ENCODE data around the gene RNF114. TPM values are rescaled to one million over a fixed set of nuclear protein-coding genes. Genes with fewer than 3 reads are reported as not detected.

The RNF114 gene
- total and polyA plus RNA-seq, 2 experiments from 2014 or later = 65.8 to 93.7 TPM

DNA sequence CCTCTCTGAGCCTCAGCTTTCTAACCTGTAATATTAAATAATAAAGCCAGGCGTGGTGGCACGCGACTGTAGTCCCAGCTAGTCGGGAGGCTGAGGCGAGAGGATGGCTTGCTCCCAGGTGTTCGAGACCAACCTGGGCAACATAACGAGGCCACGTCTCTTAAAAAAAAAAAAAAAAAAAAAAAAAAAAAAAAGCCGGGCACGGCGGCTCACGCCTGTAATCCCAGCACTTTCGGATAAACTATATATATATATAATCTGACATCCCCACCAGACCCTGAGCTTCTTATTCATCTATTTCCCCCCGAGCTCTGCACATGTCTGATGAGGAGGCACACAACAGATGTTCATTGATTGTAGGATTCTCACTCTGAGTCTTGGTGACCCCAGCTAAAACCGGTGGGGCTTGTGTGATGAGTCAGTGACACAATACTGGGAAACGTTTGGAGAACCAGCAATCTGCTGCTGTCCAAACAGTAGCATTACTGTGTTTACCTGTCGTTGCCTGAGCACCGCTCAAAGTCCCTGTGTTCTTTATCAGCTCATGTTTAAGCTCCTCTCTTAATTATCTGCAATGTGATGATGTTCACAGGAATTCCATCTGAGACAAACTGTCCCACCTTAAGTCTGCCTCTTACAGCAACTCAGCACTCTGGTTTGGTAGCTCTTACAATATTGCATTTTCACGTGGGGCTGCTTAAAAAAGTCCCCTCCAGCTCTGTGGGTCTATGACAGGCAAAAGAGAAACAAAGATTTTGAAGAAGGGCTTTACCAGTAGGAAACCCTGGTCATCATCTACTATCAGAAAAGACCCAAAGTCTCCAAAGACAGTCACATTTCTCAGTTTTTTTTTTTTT lies 19.8 kb upstream of the RNF114 start:
- H3K27ac ChIP-seq = peak overlapping the region; percentile 99
- no peaks in the 10 kb centered on the region for H3K9me2 ChIP-seq (replicated peaks; ENCODE audit: insufficient read depth)
- H3K4me1 ChIP-seq (ENCODE audit: insufficient read depth) = peaks cover 23% of the 10 kb centered on the region
- peaks cover 39% of the 10 kb centered on the region for H3K79me2 ChIP-seq
- no peaks in the 10 kb centered on the region for H4K20me1 ChIP-seq (ENCODE audit: insufficient read depth, poor library complexity, severe bottlenecking)
- peak overlapping the region; percentile 97 for H3K4me2 ChIP-seq
- no peaks in the 10 kb centered on the region for H3K9me3 ChIP-seq (ENCODE audit: low read depth)
- no peak for TF ChIP-seq EZH2 (IDR thresholded peaks at IDR 0.05; ENCODE audit: borderline replicate concordance)
- TF ChIP-seq EZH2phosphoT487 (IDR thresholded peaks at IDR 0.05; ENCODE audit: low read depth, severe bottlenecking, unreplicated experiment) = no peak
- TF ChIP-seq, protein P1, sequence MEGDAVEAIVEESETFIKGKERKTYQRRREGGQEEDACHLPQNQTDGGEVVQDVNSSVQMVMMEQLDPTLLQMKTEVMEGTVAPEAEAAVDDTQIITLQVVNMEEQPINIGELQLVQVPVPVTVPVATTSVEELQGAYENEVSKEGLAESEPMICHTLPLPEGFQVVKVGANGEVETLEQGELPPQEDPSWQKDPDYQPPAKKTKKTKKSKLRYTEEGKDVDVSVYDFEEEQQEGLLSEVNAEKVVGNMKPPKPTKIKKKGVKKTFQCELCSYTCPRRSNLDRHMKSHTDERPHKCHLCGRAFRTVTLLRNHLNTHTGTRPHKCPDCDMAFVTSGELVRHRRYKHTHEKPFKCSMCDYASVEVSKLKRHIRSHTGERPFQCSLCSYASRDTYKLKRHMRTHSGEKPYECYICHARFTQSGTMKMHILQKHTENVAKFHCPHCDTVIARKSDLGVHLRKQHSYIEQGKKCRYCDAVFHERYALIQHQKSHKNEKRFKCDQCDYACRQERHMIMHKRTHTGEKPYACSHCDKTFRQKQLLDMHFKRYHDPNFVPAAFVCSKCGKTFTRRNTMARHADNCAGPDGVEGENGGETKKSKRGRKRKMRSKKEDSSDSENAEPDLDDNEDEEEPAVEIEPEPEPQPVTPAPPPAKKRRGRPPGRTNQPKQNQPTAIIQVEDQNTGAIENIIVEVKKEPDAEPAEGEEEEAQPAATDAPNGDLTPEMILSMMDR (IDR thresholded peaks at IDR 0.05; ENCODE audit: poor library complexity) = no peak
- 51% methylated on average over 19 of the region's 19 CpGs for WGBS (ENCODE audit: low lambda C conversion rate, missing lambda C conversion rate)
- H3K4me3 ChIP-seq = no peak overlapping the region
- H3K36me3 ChIP-seq (replicated peaks; ENCODE audit: insufficient read depth, low read depth) = no peaks in the 10 kb centered on the region
- peak; percentile 85 for DNase-seq (ENCODE audit: low spot score)
- H2AFZ ChIP-seq = peak overlapping the region; percentile 72
- no peaks in the 10 kb centered on the region for H3K27me3 ChIP-seq

DNA sequence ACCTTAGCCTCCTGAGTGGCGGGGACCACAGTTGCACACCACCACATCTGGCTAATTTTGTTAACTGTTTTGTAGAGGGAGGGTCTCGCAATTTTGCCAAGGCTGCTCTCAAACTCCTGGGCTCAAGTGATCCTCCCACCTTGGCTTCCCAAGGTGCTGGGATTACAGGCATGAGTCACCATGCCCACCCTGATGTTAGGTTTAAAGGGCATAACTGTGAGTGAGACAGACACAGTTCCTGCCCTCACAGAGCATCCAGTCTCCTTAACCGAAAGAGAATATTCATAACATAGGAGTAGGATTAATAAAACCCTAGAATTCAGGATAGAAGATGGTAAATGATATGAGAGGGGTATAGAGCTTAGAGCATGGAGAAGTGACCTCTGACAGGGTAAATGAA lies 17.8 kb upstream of the RNF114 start:
- WGBS (ENCODE audit: low lambda C conversion rate, missing lambda C conversion rate) = 89% methylated on average over 3 of the region's 3 CpGs
- no peaks in the 10 kb centered on the region for H3K9me3 ChIP-seq (ENCODE audit: low read depth)
- H3K36me3 ChIP-seq (replicated peaks; ENCODE audit: insufficient read depth, low read depth) = no peaks in the 10 kb centered on the region
- no peak for DNase-seq (ENCODE audit: low spot score)
- H3K4me2 ChIP-seq = no peak overlapping the region
- TF ChIP-seq EZH2phosphoT487 (IDR thresholded peaks at IDR 0.05; ENCODE audit: low read depth, severe bottlenecking, unreplicated experiment) = no peak
- TF ChIP-seq EZH2 (IDR thresholded peaks at IDR 0.05; ENCODE audit: borderline replicate concordance) = no peak
- TF ChIP-seq, protein P1 (IDR thresholded peaks at IDR 0.05; ENCODE audit: poor library complexity) = no peak
- H3K79me2 ChIP-seq = peaks cover 18% of the 10 kb centered on the region
- H4K20me1 ChIP-seq (ENCODE audit: insufficient read depth, poor library complexity, severe bottlenecking) = no peaks in the 10 kb centered on the region
- H3K9me2 ChIP-seq (replicated peaks; ENCODE audit: insufficient read depth) = no peaks in the 10 kb centered on the region
- no peak overlapping the region for H2AFZ ChIP-seq
- no peak overlapping the region for H3K4me3 ChIP-seq
- peaks cover 23% of the 10 kb centered on the region for H3K4me1 ChIP-seq (ENCODE audit: insufficient read depth)
- H3K27me3 ChIP-seq = no peaks in the 10 kb centered on the region
- H3K27ac ChIP-seq = peak overlapping the region; percentile 99

DNA sequence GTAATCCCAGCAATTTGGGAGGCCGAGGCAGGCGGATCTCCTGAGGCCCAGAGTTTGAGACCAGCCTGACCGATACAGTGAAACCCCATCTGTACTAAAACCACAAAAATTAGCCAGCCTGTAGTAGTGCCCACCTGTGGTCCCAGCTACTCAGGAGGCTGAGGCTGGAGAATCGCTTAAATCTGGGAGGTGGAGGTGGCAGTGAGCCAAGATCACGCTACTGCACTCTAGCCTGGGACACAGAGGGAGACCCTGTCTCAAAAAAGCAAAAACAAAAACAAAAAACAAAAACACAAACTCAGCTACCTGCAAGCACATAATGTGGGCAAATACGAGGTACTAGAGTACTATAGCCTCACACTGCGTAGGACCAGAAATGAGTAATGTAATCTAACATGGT lies 17.2 kb upstream of the RNF114 start:
- Histone ChIP-seq H4K20me1 (ENCODE audit: insufficient read depth, poor library complexity, severe bottlenecking) (no peaks in the 10 kb centered on the region), H3K27me3 (no peaks in the 10 kb centered on the region), H3K4me2 (no peak overlapping the region), H3K36me3 (replicated peaks; ENCODE audit: insufficient read depth, low read depth) (no peaks in the 10 kb centered on the region), H3K4me3 (no peak overlapping the region), H3K27ac (no peak overlapping the region), H3K79me2 (peaks cover 12% of the 10 kb centered on the region), H3K9me3 (ENCODE audit: low read depth) (no peaks in the 10 kb centered on the region), H2AFZ (no peak overlapping the region), H3K9me2 (replicated peaks; ENCODE audit: insufficient read depth) (no peaks in the 10 kb centered on the region), H3K4me1 (ENCODE audit: insufficient read depth) (peaks cover 22% of the 10 kb centered on the region)
- TF ChIP-seq, protein P1 (IDR thresholded peaks at IDR 0.05; ENCODE audit: poor library complexity) = no peak
- TF ChIP-seq EZH2 (IDR thresholded peaks at IDR 0.05; ENCODE audit: borderline replicate concordance) (no peak), EZH2phosphoT487 (IDR thresholded peaks at IDR 0.05; ENCODE audit: low read depth, severe bottlenecking, unreplicated experiment) (no peak)
- WGBS (ENCODE audit: low lambda C conversion rate, missing lambda C conversion rate) = 73% methylated on average over 7 of the region's 7 CpGs
- DNase-seq (ENCODE audit: low spot score) = no peak
